Liver (tissue), 9 donors: Measurements from ENCODE around the gene APBA2. TPM values are rescaled to one million over a fixed set of nuclear protein-coding genes. Genes with fewer than 3 reads are reported as not detected.
"Not testable (repeated sequence)": the region's sequence is repeated elsewhere in the genome, so short reads cannot be mapped to it uniquely, and the experiment has no call there.

Experiments
- DNase-seq: peaks from one replicate; pipeline ENCODE4 v3.0.0-alpha.2; 2017; ENCODE audit warnings: low spot score
- H3K27ac ChIP-seq, 2 donors: one replicate each; pipeline ENCODE4 v1.7.0; 2013; ENCODE audit warnings: inconsistent platforms in 2 of 2, low read length in 2 of 2, control low read depth in 1 of 2, low read depth in 1 of 2, mild to moderate bottlenecking in 1 of 2
- H3K27me3 ChIP-seq, 4 donors: one replicate each; pipeline versions ENCODE4 v1.6.1 to v1.7.0; 2013; ENCODE audit warnings: low read length in 3 of 4, inconsistent platforms in 1 of 4, mild to moderate bottlenecking in 1 of 4, moderate library complexity in 1 of 4; ENCODE audit not compliant: control insufficient read depth in 4 of 4, insufficient read depth in 4 of 4
- H3K36me3 ChIP-seq, 4 donors: one replicate each; pipeline versions ENCODE4 v1.6.1 to v1.7.0; 2013; ENCODE audit warnings: low read length in 3 of 4, mild to moderate bottlenecking in 3 of 4, low read depth in 1 of 4, moderate library complexity in 1 of 4; ENCODE audit not compliant: control insufficient read depth in 4 of 4, insufficient read depth in 3 of 4
- H3K4me1 ChIP-seq, 4 donors: one replicate each; pipeline versions ENCODE4 v1.6.1 to v1.7.0; 2013; ENCODE audit warnings: low read length in 3 of 4, mild to moderate bottlenecking in 3 of 4, moderate library complexity in 1 of 4; ENCODE audit not compliant: control insufficient read depth in 4 of 4, insufficient read depth in 4 of 4
- H3K4me3 ChIP-seq, 3 donors: one replicate each; pipeline versions ENCODE4 v1.6.1 to v1.7.0; 2013; ENCODE audit warnings: low read length in 3 of 3, control low read depth in 1 of 3, low read depth in 1 of 3, mild to moderate bottlenecking in 1 of 3
- H3K9ac ChIP-seq, 2 donors: one replicate each; pipeline ENCODE4 v1.7.0; 2013; ENCODE audit warnings: low read length in 2 of 2, mild to moderate bottlenecking in 2 of 2, moderate library complexity in 2 of 2, control low read depth in 1 of 2, low read depth in 1 of 2
- H3K9me3 ChIP-seq, 4 donors: one replicate each; pipeline versions ENCODE4 v1.6.1 to v1.7.0; 2013; ENCODE audit warnings: low read length in 3 of 4; ENCODE audit not compliant: control insufficient read depth in 4 of 4
- EGR1 ChIP-seq, 2 donors: IDR thresholded peaks; 2 replicates each; pipeline ENCODE4 v1.6.1; 2016 to 2018; ENCODE audit warnings: antibody characterized with exemption in 2 of 2, low read depth in 2 of 2
- FOXA1 ChIP-seq: IDR thresholded peaks from 2 replicates; pipeline ENCODE4 v1.6.1; 2016; ENCODE audit warnings: antibody characterized with exemption
- FOXA2 ChIP-seq: IDR thresholded peaks from 2 replicates; pipeline ENCODE4 v1.6.1; 2016; ENCODE audit warnings: antibody characterized with exemption
- GABPA ChIP-seq, 2 donors: IDR thresholded peaks in 1 of 2; conservative IDR thresholded peaks in 1 of 2; 2 replicates each; pipeline ENCODE4 v1.6.1; 2016; ENCODE audit warnings: antibody characterized with exemption in 2 of 2, mild to moderate bottlenecking in 1 of 2, moderate library complexity in 1 of 2
- HNF4A ChIP-seq, 2 donors: conservative IDR thresholded peaks; 2 replicates each; pipeline ENCODE4 v1.6.1; 2016; ENCODE audit warnings: antibody characterized with exemption in 2 of 2, mild to moderate bottlenecking in 2 of 2
- HNF4G ChIP-seq: IDR thresholded peaks from 2 replicates; pipeline ENCODE4 v1.6.1; 2016; ENCODE audit warnings: antibody characterized with exemption
- JUND ChIP-seq, 2 donors: IDR thresholded peaks; 2 replicates each; pipeline ENCODE4 v1.6.1; 2016; ENCODE audit warnings: antibody characterized with exemption in 2 of 2
- NR2F2 ChIP-seq: IDR thresholded peaks from 2 replicates; pipeline ENCODE4 v1.6.1; 2016; ENCODE audit warnings: antibody characterized with exemption
- RAD21 ChIP-seq, 2 donors: IDR thresholded peaks; 2 replicates each; pipeline ENCODE4 v1.6.1; 2016; ENCODE audit warnings: antibody characterized with exemption in 2 of 2, mild to moderate bottlenecking in 2 of 2
- RXRA ChIP-seq, 2 donors: IDR thresholded peaks; 2 replicates each; pipeline ENCODE4 v1.6.1; 2017 to 2018; ENCODE audit warnings: antibody characterized with exemption in 2 of 2, mild to moderate bottlenecking in 1 of 2
- SP1 ChIP-seq: IDR thresholded peaks from 2 replicates; pipeline ENCODE4 v1.6.1; 2018; ENCODE audit warnings: antibody characterized with exemption, mild to moderate bottlenecking
- TAF1 ChIP-seq: conservative IDR thresholded peaks from 2 replicates; pipeline ENCODE4 v1.6.1; 2016; ENCODE audit warnings: antibody characterized with exemption, mild to moderate bottlenecking
- WGBS: extraction: QIAGEN DNeasy Blood & Tissue Kit; methylation state at CpG from one replicate; pipeline ENCODE4 v1.1.7; 2013; 5-methylcytosine and 5-hydroxymethylcytosine counted together
- polyA plus RNA-seq, 2 donors: library from polyadenylated mRNA; stranded (reverse) in 1 of 2; unstranded in 1 of 2; fragments of 200-250 nt in 1 of 2; fragments of >200 nt in 1 of 2; fragmentation: Nextera tagmentation in 1 of 2; extraction: Ambion mirVana in 1 of 2; gene quantifications; one replicate each; pipeline versions ENCODE4 v1.2.1 to v1.2.3, GENCODE V29; 2013 to 2015
- total RNA-seq, 2 donors: library from RNA; depleted of rRNA; stranded (reverse); fragments of >200 nt; gene quantifications; one replicate each; pipeline ENCODE4 v1.2.3, GENCODE V29; 2014
- TF ChIP-seq, protein P1 (sequence below): IDR thresholded peaks from 2 replicates; pipeline ENCODE4 v1.6.1; 2016; ENCODE audit warnings: antibody characterized with exemption
- TF ChIP-seq, protein P2 (sequence below): IDR thresholded peaks from 2 replicates; pipeline ENCODE4 v1.6.1; 2016; ENCODE audit warnings: antibody characterized with exemption, mild to moderate bottlenecking
- TF ChIP-seq, protein P3 (sequence below): IDR thresholded peaks from 2 replicates; pipeline ENCODE4 v1.6.1; 2016; ENCODE audit warnings: antibody characterized with exemption
- TF ChIP-seq, protein P4 (sequence below): IDR thresholded peaks from 2 replicates; pipeline ENCODE4 v1.6.1; 2016; ENCODE audit warnings: antibody characterized with exemption
- donor health status: healthy.
- donor health status: healthy.
- donor health status: healthy.
- donor health status: healthy.
- donor health status: healthy.

The APBA2 gene
- total and polyA plus RNA-seq, 4 donors: 0.38 to 2.9 (median 1.7) TPM

DNA sequence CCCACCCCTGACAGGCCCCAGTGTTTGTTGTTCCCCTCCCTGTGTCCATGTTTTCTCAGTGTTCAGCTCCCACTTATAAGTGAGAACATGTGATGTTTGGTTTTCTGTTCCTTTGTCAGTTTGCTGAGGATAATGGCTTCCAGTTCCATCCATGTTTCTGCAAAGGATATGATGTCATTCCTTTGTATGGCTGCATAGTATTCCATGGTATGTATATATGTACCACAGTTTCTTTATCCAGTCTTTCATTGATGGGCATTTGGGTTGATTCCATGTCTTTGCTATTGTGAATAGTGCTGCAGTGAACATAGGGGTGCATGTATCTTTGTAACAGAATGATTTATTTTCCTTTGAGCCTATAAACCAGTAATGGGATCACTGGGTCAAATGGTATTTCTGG lies 142.4 kb downstream of the APBA2 start:
- H3K27me3 ChIP-seq, H3K9ac ChIP-seq, H3K27ac ChIP-seq, H3K4me1 ChIP-seq, H3K9me3 ChIP-seq, DNase-seq, H3K36me3 ChIP-seq, H3K4me3 ChIP-seq: not testable (repeated sequence)

DNA sequence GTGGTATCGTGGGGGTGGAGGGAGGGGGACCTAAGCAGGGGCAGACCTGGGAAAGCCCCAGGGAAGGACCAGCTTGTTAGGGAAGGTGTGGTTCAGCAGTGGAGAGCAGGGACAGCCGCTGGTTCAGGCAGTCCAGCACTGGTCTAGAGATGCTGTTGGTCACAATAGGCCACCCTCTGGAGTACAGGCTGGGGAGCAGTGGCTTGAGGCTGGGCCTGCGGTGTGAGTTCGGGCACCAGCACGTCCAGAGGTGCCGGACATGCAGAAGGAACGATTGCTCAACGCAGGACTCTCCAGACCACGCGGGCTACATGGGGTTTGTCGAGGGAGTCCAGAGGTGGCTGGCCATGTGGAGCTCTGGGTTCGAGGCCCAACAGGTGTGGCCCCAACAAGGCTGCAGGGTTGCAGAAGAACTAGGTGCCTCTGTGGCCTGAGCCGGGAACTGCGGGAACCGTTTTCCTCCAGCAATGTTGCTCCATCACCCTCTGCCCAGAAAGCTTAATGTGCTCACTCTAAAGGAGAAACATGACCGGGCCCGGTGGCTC lies 143.9 kb downstream of the APBA2 start:
- Histone ChIP-seq H3K4me1 (no peaks in the 10 kb centered on the region), H3K27me3 (peaks cover 0 to under 1% (median 0%) of the 10 kb centered on the region in 4 donors), H3K27ac (no peak overlapping the region), H3K9me3 (no peaks in the 10 kb centered on the region), H3K9ac (no peak overlapping the region), H3K36me3 (no peaks in the 10 kb centered on the region), H3K4me3 (no peak overlapping the region)
- TF ChIP-seq HNF4A (conservative IDR thresholded peaks at IDR 0.05) (no peak), RAD21 (IDR thresholded peaks at IDR 0.05) (no peak), SP1 (no peak), RXRA (IDR thresholded peaks at IDR 0.05) (no peak), EGR1 (IDR thresholded peaks at IDR 0.05; ENCODE audit: low read depth in 2 of 2) (no peak), FOXA1 (no peak)
- TF ChIP-seq, protein P1, sequence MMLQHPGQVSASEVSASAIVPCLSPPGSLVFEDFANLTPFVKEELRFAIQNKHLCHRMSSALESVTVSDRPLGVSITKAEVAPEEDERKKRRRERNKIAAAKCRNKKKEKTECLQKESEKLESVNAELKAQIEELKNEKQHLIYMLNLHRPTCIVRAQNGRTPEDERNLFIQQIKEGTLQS: no peak
- DNase-seq: no peak
- 94% methylated on average over 17 of the region's 17 CpGs for WGBS

DNA sequence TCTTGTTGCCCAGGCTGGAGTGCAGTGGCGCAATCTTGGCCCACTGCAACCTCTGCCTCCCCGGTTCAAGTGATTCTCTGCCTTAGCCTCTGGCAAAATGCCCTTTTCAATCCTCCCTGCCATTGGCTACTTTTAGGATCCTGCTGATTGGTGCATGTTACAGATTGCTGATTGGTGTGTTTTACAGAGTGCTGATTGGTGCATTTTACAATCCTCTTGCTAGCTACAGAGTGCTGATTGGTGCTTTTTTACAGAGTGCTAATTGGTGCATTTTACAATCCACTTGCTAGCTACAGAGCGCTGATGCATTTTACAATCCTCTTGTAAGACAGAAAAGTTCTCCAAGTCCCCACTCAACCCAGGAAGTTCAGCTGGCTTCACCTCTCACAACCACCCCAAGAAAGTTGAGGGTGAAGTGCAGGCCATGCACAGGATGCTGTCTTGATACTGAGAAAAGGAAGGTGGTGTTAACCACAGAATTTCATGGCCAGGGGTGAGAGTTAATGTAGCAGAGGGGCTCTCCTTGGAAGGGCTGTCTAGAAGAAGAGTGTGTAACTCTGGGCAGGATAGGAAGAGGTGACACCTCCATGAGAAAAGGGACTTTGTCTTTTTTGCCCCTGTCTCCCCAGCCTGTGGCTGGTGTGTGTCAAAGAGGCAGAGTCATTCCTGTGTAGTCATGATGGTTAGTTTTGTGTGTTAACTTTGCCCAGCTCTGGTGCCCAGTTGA lies 145.9 kb downstream of the APBA2 start:
- Histone ChIP-seq H3K36me3 (no peaks in the 10 kb centered on the region), H3K9me3 (no peaks in the 10 kb centered on the region), H3K4me1 (no peaks in the 10 kb centered on the region), H3K4me3 (no peak overlapping the region), H3K9ac (no peak overlapping the region), H3K27me3 (no peaks in the 10 kb centered on the region), H3K27ac (no peak overlapping the region)
- WGBS: 87% methylated on average over 3 of the region's 3 CpGs
- DNase-seq: no peak
- TF ChIP-seq FOXA2 (no peak), HNF4A (conservative IDR thresholded peaks at IDR 0.05) (no peak), HNF4G (no peak), RAD21 (IDR thresholded peaks at IDR 0.05) (no peak), NR2F2 (no peak), GABPA (IDR thresholded peaks at IDR 0.05 in 1 of 2, conservative IDR thresholded peaks at IDR 0.05 in 1 of 2) (no peak), SP1 (no peak), RXRA (IDR thresholded peaks at IDR 0.05) (no peak), TAF1 (no peak), JUND (IDR thresholded peaks at IDR 0.05) (no peak), EGR1 (IDR thresholded peaks at IDR 0.05; ENCODE audit: low read depth in 2 of 2) (no peak), FOXA1 (no peak)
- TF ChIP-seq, protein P1: no peak
- TF ChIP-seq, protein P2, sequence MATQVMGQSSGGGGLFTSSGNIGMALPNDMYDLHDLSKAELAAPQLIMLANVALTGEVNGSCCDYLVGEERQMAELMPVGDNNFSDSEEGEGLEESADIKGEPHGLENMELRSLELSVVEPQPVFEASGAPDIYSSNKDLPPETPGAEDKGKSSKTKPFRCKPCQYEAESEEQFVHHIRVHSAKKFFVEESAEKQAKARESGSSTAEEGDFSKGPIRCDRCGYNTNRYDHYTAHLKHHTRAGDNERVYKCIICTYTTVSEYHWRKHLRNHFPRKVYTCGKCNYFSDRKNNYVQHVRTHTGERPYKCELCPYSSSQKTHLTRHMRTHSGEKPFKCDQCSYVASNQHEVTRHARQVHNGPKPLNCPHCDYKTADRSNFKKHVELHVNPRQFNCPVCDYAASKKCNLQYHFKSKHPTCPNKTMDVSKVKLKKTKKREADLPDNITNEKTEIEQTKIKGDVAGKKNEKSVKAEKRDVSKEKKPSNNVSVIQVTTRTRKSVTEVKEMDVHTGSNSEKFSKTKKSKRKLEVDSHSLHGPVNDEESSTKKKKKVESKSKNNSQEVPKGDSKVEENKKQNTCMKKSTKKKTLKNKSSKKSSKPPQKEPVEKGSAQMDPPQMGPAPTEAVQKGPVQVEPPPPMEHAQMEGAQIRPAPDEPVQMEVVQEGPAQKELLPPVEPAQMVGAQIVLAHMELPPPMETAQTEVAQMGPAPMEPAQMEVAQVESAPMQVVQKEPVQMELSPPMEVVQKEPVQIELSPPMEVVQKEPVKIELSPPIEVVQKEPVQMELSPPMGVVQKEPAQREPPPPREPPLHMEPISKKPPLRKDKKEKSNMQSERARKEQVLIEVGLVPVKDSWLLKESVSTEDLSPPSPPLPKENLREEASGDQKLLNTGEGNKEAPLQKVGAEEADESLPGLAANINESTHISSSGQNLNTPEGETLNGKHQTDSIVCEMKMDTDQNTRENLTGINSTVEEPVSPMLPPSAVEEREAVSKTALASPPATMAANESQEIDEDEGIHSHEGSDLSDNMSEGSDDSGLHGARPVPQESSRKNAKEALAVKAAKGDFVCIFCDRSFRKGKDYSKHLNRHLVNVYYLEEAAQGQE: no peak
- TF ChIP-seq, protein P3, sequence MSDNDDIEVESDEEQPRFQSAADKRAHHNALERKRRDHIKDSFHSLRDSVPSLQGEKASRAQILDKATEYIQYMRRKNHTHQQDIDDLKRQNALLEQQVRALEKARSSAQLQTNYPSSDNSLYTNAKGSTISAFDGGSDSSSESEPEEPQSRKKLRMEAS: no peak
- TF ChIP-seq, protein P4, sequence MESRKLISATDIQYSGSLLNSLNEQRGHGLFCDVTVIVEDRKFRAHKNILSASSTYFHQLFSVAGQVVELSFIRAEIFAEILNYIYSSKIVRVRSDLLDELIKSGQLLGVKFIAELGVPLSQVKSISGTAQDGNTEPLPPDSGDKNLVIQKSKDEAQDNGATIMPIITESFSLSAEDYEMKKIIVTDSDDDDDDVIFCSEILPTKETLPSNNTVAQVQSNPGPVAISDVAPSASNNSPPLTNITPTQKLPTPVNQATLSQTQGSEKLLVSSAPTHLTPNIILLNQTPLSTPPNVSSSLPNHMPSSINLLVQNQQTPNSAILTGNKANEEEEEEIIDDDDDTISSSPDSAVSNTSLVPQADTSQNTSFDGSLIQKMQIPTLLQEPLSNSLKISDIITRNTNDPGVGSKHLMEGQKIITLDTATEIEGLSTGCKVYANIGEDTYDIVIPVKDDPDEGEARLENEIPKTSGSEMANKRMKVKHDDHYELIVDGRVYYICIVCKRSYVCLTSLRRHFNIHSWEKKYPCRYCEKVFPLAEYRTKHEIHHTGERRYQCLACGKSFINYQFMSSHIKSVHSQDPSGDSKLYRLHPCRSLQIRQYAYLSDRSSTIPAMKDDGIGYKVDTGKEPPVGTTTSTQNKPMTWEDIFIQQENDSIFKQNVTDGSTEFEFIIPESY: no peak
